ENCODE results near the gene GLT6D1. TPM values are rescaled to one million over a fixed set of nuclear protein-coding genes. Genes with fewer than 3 reads are reported as not detected.

GLT6D1 gene
- total and polyA plus RNA-seq, 4 experiments from 2014 or later = not detected

GRCh38 chr9:135574943-135575342 lies 64.4 kb downstream of the GLT6D1 start:
- Histone ChIP-seq H3K9me3 (ENCODE audit: control insufficient read depth in 1 of 2, low read length in 2 of 2) (no peaks in the 10 kb centered on the region), H3K36me3 (ENCODE audit: insufficient read depth, low read length) (no peaks in the 10 kb centered on the region), H3K27me3 (ENCODE audit: insufficient read depth, low read length) (no peaks in the 10 kb centered on the region), H3K27ac (ENCODE audit: low read depth, low read length) (no peak overlapping the region), H3K4me3 (ENCODE audit: low read length in 2 of 2) (no peak overlapping the region), H3K4me1 (ENCODE audit: insufficient read depth, low read length) (no peaks in the 10 kb centered on the region)
- Mint-ChIP-seq H3K27ac (no peak overlapping the region), H3K9me3 (peaks cover 0 to 2% (median 0%) of the 10 kb centered on the region in 8 donors), H3K36me3 (no peaks in the 10 kb centered on the region), H3K4me1 (no peaks in the 10 kb centered on the region), H3K4me3 (no peak overlapping the region), H3K27me3 (peaks cover 0 to 2% of the 10 kb centered on the region in 2 donors)
- no peak for DNase-seq
- POLR2A ChIA-PET (ENCODE audit: partially characterized antibody) = no interaction called here
- intact Hi-C loops (cut with micrococcal nuclease) = no loop called here
- CTCF ChIA-PET (ENCODE audit: partially characterized antibody) = no interaction called here

- Histone ChIP-seq H3K4me3 (ENCODE audit: low read length in 2 of 2) (no peak overlapping the region), H3K27ac (ENCODE audit: low read depth, low read length) (no peak overlapping the region), H3K9me3 (ENCODE audit: control insufficient read depth in 1 of 2, low read length in 2 of 2) (no peaks in the 10 kb centered on the region), H3K27me3 (ENCODE audit: insufficient read depth, low read length) (no peaks in the 10 kb centered on the region), H3K36me3 (ENCODE audit: insufficient read depth, low read length) (no peaks in the 10 kb centered on the region), H3K4me1 (ENCODE audit: insufficient read depth, low read length) (no peaks in the 10 kb centered on the region)
- H3K4me3 Mint-ChIP-seq = no peak overlapping the region
- DNase-seq = no peak
- intact Hi-C loops (cut with micrococcal nuclease) = no loop called here
- H3K4me1 Mint-ChIP-seq = no peaks in the 10 kb centered on the region
- no peaks in the 10 kb centered on the region for H3K36me3 Mint-ChIP-seq
- peaks cover 0 to 2% of the 10 kb centered on the region in 2 donors for H3K27me3 Mint-ChIP-seq
- peaks cover 0 to 7% (median 3%) of the 10 kb centered on the region in 8 donors for H3K9me3 Mint-ChIP-seq
- POLR2A ChIA-PET (ENCODE audit: partially characterized antibody) = no interaction called here
- H3K27ac Mint-ChIP-seq = no peak overlapping the region
- CTCF ChIA-PET (ENCODE audit: partially characterized antibody) = no interaction called here
Observed at GRCh38 chr9:135574331-135574730, 65.0 kb downstream of the GLT6D1 start.

Other genes with a start within 250 kb of the GLT6D1 start
- 1 to 10 TPM; 1.9 TPM for gene PPP1R26, start 159.8 kb downstream of the GLT6D1 start, total RNA-seq
- gene PPP1R26, start 159.8 kb downstream of the GLT6D1 start, polyA plus RNA-seq = under 1 TPM in 1 of 2 donors, not detected in 1; 0.54 TPM
- 10 to 100 TPM; 26.2 to 28.2 TPM for gene MRPS2, start 138.9 kb downstream of the GLT6D1 start, total RNA-seq
- 10 to 100 TPM; 38.3 to 57.2 TPM for gene MRPS2, start 138.9 kb downstream of the GLT6D1 start, polyA plus RNA-seq
- not detected for gene LCN1, start 118.1 kb downstream of the GLT6D1 start, total RNA-seq
- not detected for gene LCN1, start 118.1 kb downstream of the GLT6D1 start, polyA plus RNA-seq
- not detected for gene OBP2A, start 93.4 kb downstream of the GLT6D1 start, total RNA-seq
- gene OBP2A, start 93.4 kb downstream of the GLT6D1 start, polyA plus RNA-seq = not detected
- not detected for gene PAEP, start 77.8 kb downstream of the GLT6D1 start, total RNA-seq
- not detected for gene PAEP, start 77.8 kb downstream of the GLT6D1 start, polyA plus RNA-seq
- gene LCN9, start 23.8 kb upstream of the GLT6D1 start, total RNA-seq = not detected
- gene LCN9, start 23.8 kb upstream of the GLT6D1 start, polyA plus RNA-seq = not detected
- not detected for gene SOHLH1, start 59.9 kb upstream of the GLT6D1 start, total RNA-seq
- gene SOHLH1, start 59.9 kb upstream of the GLT6D1 start, polyA plus RNA-seq = not detected
- gene KCNT1, start 62.6 kb upstream of the GLT6D1 start, total RNA-seq = under 1 TPM in 1 of 2 experiments, not detected in 1; 0.06 TPM
- gene KCNT1, start 62.6 kb upstream of the GLT6D1 start, polyA plus RNA-seq = under 1 TPM in 1 of 2 donors, not detected in 1; 0.20 TPM

Measured in CD4-positive, alpha-beta memory T cell (primary cell).